GM12872 (cell line): ENCODE measurements around the gene GPR45.

Experiments
- CTCF ChIP-seq: IDR thresholded peaks from 3 replicates; pipeline ENCODE4 v1.5.1; 2011; ENCODE audit warnings: low read depth, mild to moderate bottlenecking, low read length, moderate library complexity; ENCODE audit not compliant: insufficient read depth

GPR45 gene

GRCh38 chr2:105235388-105236059 is 6.0 kb upstream of the GPR45 start:
- peak; percentile 69 for TF ChIP-seq CTCF

GRCh38 chr2:105236060-105236424 is 5.5 kb upstream of the GPR45 start:
- no peak for TF ChIP-seq CTCF

- no peak for TF ChIP-seq CTCF
Observed at GRCh38 chr2:105237045-105237765, 4.3 kb upstream of the GPR45 start.

GRCh38 chr2:105238664-105239240 is 2.8 kb upstream of the GPR45 start:
- TF ChIP-seq CTCF = no peak

- no peak for TF ChIP-seq CTCF
Observed at GRCh38 chr2:105239924-105240323, 1.6 kb upstream of the GPR45 start.

- TF ChIP-seq CTCF = no peak
Observed at GRCh38 chr2:105242286-105242993, 897 bp downstream of the GPR45 start.

GRCh38 chr2:105243961-105244360 is 2.4 kb downstream of the GPR45 start:
- peak; percentile 48 for TF ChIP-seq CTCF
